Uterus (tissue), 4 donors: ENCODE measurements around the gene GRIK3. TPM values are rescaled to one million over a fixed set of nuclear protein-coding genes. Genes with fewer than 3 reads are reported as not detected.

Source experiments
- DNase-seq, 2 donors: peaks; one replicate each; pipeline ENCODE4 v3.0.0-alpha.2; 2019 to 2020
- H3K27ac ChIP-seq, 2 donors: fragments of 200-600 bp; sonication (generic); 1 replicate in 1 of 2; 2 replicates in 1 of 2; pipeline ENCODE4 v1.5.1; 2016 to 2018
- H3K27me3 ChIP-seq, 2 donors: fragments of 200-600 bp; sonication (generic); one replicate each; pipeline ENCODE4 v1.5.1; 2018 to 2019; ENCODE audit warnings: control low read depth in 1 of 2
- H3K36me3 ChIP-seq, 2 donors: fragments of 200-600 bp; sonication (generic); one replicate each; pipeline ENCODE4 v1.5.1; 2019; ENCODE audit warnings: control low read depth in 1 of 2
- H3K4me1 ChIP-seq, 2 donors: fragments of 200-600 bp; sonication (generic); one replicate each; pipeline ENCODE4 v1.5.1; 2018 to 2019; ENCODE audit warnings: control low read depth in 1 of 2
- H3K4me3 ChIP-seq, 2 donors: fragments of 200-600 bp; sonication (generic); 1 replicate in 1 of 2; 2 replicates in 1 of 2; pipeline ENCODE4 v1.5.1; 2018 to 2019; ENCODE audit warnings: mild to moderate bottlenecking in 1 of 2
- H3K9me3 ChIP-seq, 2 donors: fragments of 200-600 bp; sonication (generic); one replicate each; pipeline ENCODE4 v1.5.1; 2019; ENCODE audit warnings: control low read depth in 1 of 2
- CTCF ChIP-seq, 4 experiments: fragments of 200-600 bp in 2 of 4; fragments of 450-650 bp in 2 of 4; sonication (generic) in 2 of 4; IDR thresholded peaks; one replicate each; pipeline ENCODE4 v1.5.1; 2016 to 2019; ENCODE audit warnings: antibody characterized with exemption in 4 of 4, mild to moderate bottlenecking in 2 of 4, moderate library complexity in 1 of 4
- POLR2A ChIP-seq, 2 donors: fragments of 450-650 bp; IDR thresholded peaks; one replicate each; pipeline ENCODE4 v1.6.1; 2016; ENCODE audit warnings: antibody characterized with exemption in 2 of 2, mild to moderate bottlenecking in 1 of 2, moderate library complexity in 1 of 2
- intact Hi-C: fragments of 100-400 bp; cut with DNase I; formaldehyde crosslinking; loops from one replicate; pipeline ENCODE4 v1.15.1; 2023; ENCODE audit warnings: low total_unique reads
- total RNA-seq, 4 donors: library from RNA; depleted of rRNA in 3 of 4; stranded (reverse); fragments of >200 nt in 3 of 4; gene quantifications; one replicate each; pipeline versions ENCODE4 v1.1.0 to v1.2.4, GENCODE V29; 2014 to 2023
- donor health status: DM: yes; HTN: yes; CAD: no.

GRIK3 gene
- total RNA-seq, 4 donors from 2014 or later: 0.52 to 1.6 TPM; not detected in 2

GRCh38 chr1:36883315-36883949, 150.9 kb downstream of the GRIK3 start:
- intact Hi-C loops: no loop called here
- H3K4me3 ChIP-seq: no peak overlapping the region
- H3K36me3 ChIP-seq: no peaks in the 10 kb centered on the region
- no peak overlapping the region for H3K27ac ChIP-seq
- H3K27me3 ChIP-seq: peaks cover 0 to 4% of the 10 kb centered on the region in 2 donors
- TF ChIP-seq POLR2A (IDR thresholded peaks at IDR 0.05): no peak
- TF ChIP-seq CTCF (IDR thresholded peaks at IDR 0.05): no peak
- no peaks in the 10 kb centered on the region for H3K4me1 ChIP-seq
- no peak for DNase-seq
- no peaks in the 10 kb centered on the region for H3K9me3 ChIP-seq

GRCh38 chr1:36882536-36883285, 151.6 kb downstream of the GRIK3 start:
- H3K27ac ChIP-seq: no peak overlapping the region
- H3K27me3 ChIP-seq: peaks cover 0 to 4% of the 10 kb centered on the region in 2 donors
- no peaks in the 10 kb centered on the region for H3K4me1 ChIP-seq
- TF ChIP-seq CTCF (IDR thresholded peaks at IDR 0.05): no peak
- no peak for TF ChIP-seq POLR2A (IDR thresholded peaks at IDR 0.05)
- no peak overlapping the region for H3K4me3 ChIP-seq
- no peak for DNase-seq
- no peaks in the 10 kb centered on the region for H3K9me3 ChIP-seq
- intact Hi-C loops: no loop called here
- H3K36me3 ChIP-seq: no peaks in the 10 kb centered on the region

- H3K4me3 ChIP-seq: no peak overlapping the region
- no peak overlapping the region for H3K27ac ChIP-seq
- no peak for TF ChIP-seq CTCF (IDR thresholded peaks at IDR 0.05)
- intact Hi-C loops: no loop called here
- no peaks in the 10 kb centered on the region for H3K27me3 ChIP-seq
- DNase-seq: no peak
- H3K4me1 ChIP-seq: no peaks in the 10 kb centered on the region
- no peaks in the 10 kb centered on the region for H3K36me3 ChIP-seq
- H3K9me3 ChIP-seq: no peaks in the 10 kb centered on the region
Measured at GRCh38 chr1:36881541-36881940, 152.8 kb downstream of the GRIK3 start.

GRCh38 chr1:36881068-36881405, 153.3 kb downstream of the GRIK3 start:
- TF ChIP-seq POLR2A (IDR thresholded peaks at IDR 0.05) (no peak), CTCF (IDR thresholded peaks at IDR 0.05) (no peak)
- no peak overlapping the region for H3K4me3 ChIP-seq
- no peak for DNase-seq
- no peaks in the 10 kb centered on the region for H3K4me1 ChIP-seq
- no peaks in the 10 kb centered on the region for H3K9me3 ChIP-seq
- intact Hi-C loops: no loop called here
- H3K27me3 ChIP-seq: no peaks in the 10 kb centered on the region
- H3K27ac ChIP-seq: no peak overlapping the region
- H3K36me3 ChIP-seq: no peaks in the 10 kb centered on the region
